KMS-11 (cell line): Measurements from ENCODE around the gene NOL4L.

Source experiments
- H2AFZ ChIP-seq: fragments of 200-600 bp; sonication (generic); 2 replicates; pipeline ENCODE4 v1.6.1; 2016; ENCODE audit warnings: antibody characterized with exemption, mixed run types, low read depth
- H3K27ac ChIP-seq: fragments of 200-600 bp; sonication (generic); 2 replicates; pipeline ENCODE4 v1.6.1; 2016; ENCODE audit warnings: mild to moderate bottlenecking, mixed run types
- H3K27me3 ChIP-seq: fragments of 200-600 bp; sonication (generic); 2 replicates; pipeline ENCODE4 v1.6.1; 2017; ENCODE audit warnings: mild to moderate bottlenecking, low read depth, mixed run types, moderate library complexity; ENCODE audit not compliant: insufficient read depth
- H3K36me3 ChIP-seq: fragments of 200-600 bp; sonication (generic); 2 replicates; pipeline ENCODE4 v1.6.1; 2017; ENCODE audit warnings: mild to moderate bottlenecking, mixed run types; ENCODE audit not compliant: insufficient read depth
- H3K4me1 ChIP-seq: fragments of 200-600 bp; sonication (generic); 2 replicates; pipeline ENCODE4 v1.6.1; 2016; ENCODE audit warnings: mild to moderate bottlenecking, low read depth, mixed run types; ENCODE audit not compliant: poor library complexity, severe bottlenecking
- H3K4me2 ChIP-seq: fragments of 200-600 bp; sonication (generic); 2 replicates; pipeline ENCODE4 v1.7.0; 2016; ENCODE audit warnings: mild to moderate bottlenecking, mixed run types
- H3K4me3 ChIP-seq: fragments of 200-600 bp; sonication (generic); IDR thresholded peaks from 2 replicates; pipeline ENCODE4 v1.6.1; 2017; ENCODE audit warnings: low read depth, low read length, mixed read lengths; ENCODE audit not compliant: insufficient read depth
- H3K79me2 ChIP-seq: fragments of 200-600 bp; sonication (generic); 2 replicates; pipeline ENCODE4 v1.6.1; 2016; ENCODE audit warnings: low read depth, mixed run types; ENCODE audit not compliant: insufficient read depth
- H3K9ac ChIP-seq: fragments of 200-600 bp; sonication (generic); 2 replicates; pipeline ENCODE4 v1.6.1; 2016; ENCODE audit warnings: mild to moderate bottlenecking, mixed run types
- H4K20me1 ChIP-seq: fragments of 200-600 bp; sonication (generic); 2 replicates; pipeline ENCODE4 v1.6.1; 2016; ENCODE audit warnings: mild to moderate bottlenecking, mixed run types; ENCODE audit not compliant: insufficient read depth
- TF ChIP-seq, protein P1 (sequence below): fragments of 200-600 bp; sonication (generic); conservative IDR thresholded peaks from 2 replicates; pipeline ENCODE4 v1.6.1; 2017; ENCODE audit warnings: low read depth, mild to moderate bottlenecking, antibody characterized with exemption, low read length, moderate library complexity, mixed read lengths

The NOL4L gene

DNA sequence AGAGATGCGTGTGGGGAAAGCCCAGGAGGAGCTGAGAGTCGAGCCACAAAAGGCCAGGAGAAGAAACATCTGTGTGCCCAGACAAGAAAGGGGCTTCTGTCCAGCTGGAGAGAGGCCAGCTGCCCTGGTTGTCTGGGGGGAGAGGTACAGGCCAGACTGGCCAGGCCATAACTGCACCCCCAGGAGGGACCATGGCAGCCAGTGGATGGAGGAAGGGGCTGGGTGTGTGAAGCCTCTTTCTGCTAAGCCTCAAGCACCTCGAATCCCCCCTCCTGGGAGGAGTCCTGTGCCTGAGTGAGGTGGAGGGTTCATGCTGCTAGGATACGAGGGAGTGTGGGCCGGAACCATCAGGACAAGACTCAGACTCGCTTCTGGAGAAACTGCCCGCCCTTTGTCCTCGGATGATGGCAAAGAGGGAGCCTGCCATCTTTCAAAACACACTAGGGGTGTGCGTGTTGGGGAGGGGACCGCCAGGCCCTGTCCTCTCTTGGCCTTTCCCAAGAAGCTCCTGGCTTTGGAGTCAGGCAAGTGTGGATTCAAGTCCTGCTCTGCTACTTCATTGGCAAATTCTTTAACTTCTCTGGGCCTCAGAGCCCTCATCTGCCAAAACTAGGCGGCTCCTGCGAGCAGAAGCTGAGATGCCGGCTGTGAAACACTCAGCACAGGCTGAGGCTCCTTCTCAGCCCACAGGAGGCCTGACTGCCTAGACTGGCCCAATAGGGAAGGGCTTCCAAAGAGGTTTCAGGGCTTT is 136.7 kb downstream of the NOL4L start:
- Histone ChIP-seq H2AFZ (no peak overlapping the region), H3K4me3 (no peak overlapping the region), H3K27ac (no peak overlapping the region), H3K4me1 (no peaks in the 10 kb centered on the region), H3K9ac (no peak overlapping the region), H3K36me3 (no peaks in the 10 kb centered on the region), H4K20me1 (no peaks in the 10 kb centered on the region; the same call in 1 of the 2 replicates), H3K79me2 (no peaks in the 10 kb centered on the region), H3K27me3 (no peaks in the 10 kb centered on the region), H3K4me2 (no peak overlapping the region)
- TF ChIP-seq, protein P1, sequence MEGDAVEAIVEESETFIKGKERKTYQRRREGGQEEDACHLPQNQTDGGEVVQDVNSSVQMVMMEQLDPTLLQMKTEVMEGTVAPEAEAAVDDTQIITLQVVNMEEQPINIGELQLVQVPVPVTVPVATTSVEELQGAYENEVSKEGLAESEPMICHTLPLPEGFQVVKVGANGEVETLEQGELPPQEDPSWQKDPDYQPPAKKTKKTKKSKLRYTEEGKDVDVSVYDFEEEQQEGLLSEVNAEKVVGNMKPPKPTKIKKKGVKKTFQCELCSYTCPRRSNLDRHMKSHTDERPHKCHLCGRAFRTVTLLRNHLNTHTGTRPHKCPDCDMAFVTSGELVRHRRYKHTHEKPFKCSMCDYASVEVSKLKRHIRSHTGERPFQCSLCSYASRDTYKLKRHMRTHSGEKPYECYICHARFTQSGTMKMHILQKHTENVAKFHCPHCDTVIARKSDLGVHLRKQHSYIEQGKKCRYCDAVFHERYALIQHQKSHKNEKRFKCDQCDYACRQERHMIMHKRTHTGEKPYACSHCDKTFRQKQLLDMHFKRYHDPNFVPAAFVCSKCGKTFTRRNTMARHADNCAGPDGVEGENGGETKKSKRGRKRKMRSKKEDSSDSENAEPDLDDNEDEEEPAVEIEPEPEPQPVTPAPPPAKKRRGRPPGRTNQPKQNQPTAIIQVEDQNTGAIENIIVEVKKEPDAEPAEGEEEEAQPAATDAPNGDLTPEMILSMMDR, result no peak

DNA sequence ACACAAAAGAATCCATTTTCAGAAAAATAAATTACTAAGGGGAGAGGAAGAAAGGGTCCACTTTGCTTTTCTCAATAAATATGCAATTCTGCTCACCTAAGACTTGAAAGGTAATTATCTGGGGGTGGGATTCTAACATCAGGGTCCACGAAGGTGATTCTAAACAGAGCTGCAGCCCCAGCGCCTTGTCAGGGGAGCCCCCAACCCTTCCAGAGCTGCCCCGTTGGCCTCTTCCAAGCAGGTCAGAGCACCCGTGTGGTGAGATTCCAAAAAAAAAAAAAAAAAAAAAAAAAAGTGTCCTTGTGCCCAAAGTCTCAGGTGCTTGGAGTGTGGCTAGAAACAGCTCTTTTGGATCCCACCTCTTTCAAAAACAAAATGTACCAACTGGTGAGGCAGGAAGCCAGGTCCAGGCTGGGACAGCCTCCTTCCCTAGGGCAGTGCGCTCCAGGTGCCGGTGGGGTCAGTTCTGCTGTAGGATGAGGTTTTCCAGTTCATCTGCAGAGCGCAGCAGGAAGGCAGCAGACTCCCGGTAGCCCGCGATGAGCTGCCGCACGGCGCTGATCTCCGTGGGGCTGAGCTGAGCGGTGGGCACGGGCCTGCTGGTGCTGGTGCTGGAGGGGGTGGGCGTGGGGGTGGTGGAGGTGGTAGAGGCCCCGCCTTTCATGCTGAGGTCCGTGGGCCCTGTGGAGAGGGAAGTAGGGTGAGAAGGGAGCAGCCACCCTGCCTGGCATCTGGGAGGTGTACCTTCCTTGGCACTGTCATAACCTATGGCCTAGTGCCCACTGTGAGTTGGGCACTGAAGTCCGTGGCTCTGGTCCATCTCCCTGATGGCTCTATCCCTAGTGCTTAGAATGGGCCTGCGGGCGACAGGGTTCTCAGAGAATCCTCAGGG is 137.8 kb downstream of the NOL4L start:
- Histone ChIP-seq H3K4me2 (no peak overlapping the region), H4K20me1 (no peaks in the 10 kb centered on the region; the same call in 1 of the 2 replicates), H3K79me2 (no peaks in the 10 kb centered on the region), H3K27ac (no peak overlapping the region), H2AFZ (no peak overlapping the region), H3K4me1 (no peaks in the 10 kb centered on the region), H3K27me3 (no peaks in the 10 kb centered on the region), H3K9ac (no peak overlapping the region), H3K36me3 (no peaks in the 10 kb centered on the region), H3K4me3 (no peak overlapping the region)
- TF ChIP-seq, protein P1, result no peak

DNA sequence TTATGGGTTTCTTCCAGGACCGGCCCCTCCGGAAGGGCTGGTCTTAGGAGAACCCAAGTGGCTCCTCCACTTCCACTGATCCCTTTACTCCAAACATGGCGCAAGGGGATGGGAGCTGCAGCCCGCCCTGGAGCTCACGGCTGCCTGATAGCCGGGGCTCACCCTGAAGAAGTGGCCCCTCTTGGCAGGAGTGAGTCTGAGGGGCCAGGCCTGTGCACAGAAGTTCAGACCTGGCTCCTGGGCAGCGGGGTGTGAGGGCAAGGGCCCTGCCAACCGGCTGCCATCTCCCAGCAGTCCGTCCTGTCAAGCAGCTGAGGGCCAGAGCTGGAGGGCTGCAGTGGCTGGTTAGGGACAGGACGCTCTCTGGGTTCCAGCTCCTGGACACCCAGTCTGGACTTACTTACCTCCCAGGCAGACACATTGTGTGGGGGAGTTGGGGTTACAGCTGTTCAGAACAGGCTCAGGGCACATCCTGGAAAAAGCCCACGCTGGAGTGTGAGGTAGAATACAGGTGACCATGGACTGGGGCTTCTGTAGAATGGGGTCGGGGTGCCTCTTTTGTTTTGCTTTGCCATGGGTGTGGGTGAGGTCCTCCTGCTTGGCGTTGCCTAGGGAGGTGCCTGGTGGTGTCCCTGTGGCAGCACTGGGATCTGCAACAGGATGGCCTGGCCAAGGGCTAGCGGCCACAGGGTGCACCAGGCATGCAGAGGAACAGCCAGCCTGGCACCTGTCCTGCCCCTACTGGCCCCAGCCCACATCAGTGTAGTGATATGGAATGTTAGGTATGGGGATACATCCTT is 138.6 kb downstream of the NOL4L start:
- H3K36me3 ChIP-seq, result no peaks in the 10 kb centered on the region
- H2AFZ ChIP-seq, result no peak overlapping the region
- H3K4me3 ChIP-seq, result no peak overlapping the region
- no peaks in the 10 kb centered on the region for H3K79me2 ChIP-seq
- no peaks in the 10 kb centered on the region for H3K27me3 ChIP-seq
- H3K4me1 ChIP-seq, result no peaks in the 10 kb centered on the region
- no peak overlapping the region for H3K4me2 ChIP-seq
- TF ChIP-seq, protein P1, result no peak
- H3K27ac ChIP-seq, result no peak overlapping the region
- no peak overlapping the region for H3K9ac ChIP-seq
- no peaks in the 10 kb centered on the region; the same call in 1 of the 2 replicates for H4K20me1 ChIP-seq

DNA sequence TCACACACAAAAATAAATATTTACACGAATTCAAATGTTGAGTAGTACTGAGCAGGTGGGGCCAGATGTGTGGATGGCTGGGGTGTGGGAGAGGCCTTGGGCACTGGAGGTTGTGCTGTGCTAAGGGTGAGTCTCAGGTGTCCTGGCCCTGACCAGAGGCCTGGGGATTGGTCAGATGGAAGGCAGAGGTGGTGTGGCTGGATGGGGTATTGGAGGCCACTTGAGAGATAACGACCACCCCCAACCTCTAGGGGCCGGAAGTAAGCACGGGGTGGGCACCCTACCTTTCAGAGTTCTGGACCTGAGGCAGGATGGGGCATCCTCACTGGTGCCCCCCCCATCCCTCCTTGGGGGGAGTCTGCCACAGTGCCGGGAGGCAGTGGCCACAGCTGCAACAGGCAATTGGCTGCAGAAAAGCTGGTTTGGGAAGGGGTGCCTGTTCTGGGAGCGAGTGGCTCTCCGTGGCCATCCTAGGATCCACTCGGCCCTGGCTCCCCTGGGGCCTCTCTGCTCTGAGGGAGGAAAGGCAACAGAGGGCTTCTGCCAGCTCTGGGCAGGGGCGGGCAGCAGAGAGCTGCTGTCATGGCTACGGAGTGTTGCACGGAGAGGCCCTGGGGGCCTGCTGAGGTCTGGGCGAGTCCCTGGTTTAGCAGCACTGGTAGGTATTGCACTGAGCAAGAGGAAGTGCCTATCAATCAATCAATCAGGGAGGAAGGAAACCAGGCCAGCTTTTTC is 139.4 kb downstream of the NOL4L start:
- Histone ChIP-seq H3K27me3 (no peaks in the 10 kb centered on the region), H3K4me1 (no peaks in the 10 kb centered on the region), H3K9ac (no peak overlapping the region), H3K4me3 (no peak overlapping the region), H2AFZ (no peak overlapping the region), H3K36me3 (no peaks in the 10 kb centered on the region), H3K4me2 (no peak overlapping the region), H4K20me1 (no peaks in the 10 kb centered on the region; the same call in 1 of the 2 replicates), H3K27ac (no peak overlapping the region), H3K79me2 (no peaks in the 10 kb centered on the region)
- TF ChIP-seq, protein P1, result no peak
